Epithelial cell of proximal tubule (primary cell): Measurements from ENCODE around the gene RHOF. TPM values are rescaled to one million over a fixed set of nuclear protein-coding genes. Genes with fewer than 3 reads are reported as not detected.
A peak's percentile ranks its signal among the peaks of the same experiment; 100 is the strongest.

Experiments
- DNase-seq: peaks from one replicate; pipeline ENCODE4 v3.0.0-alpha.2; 2011; ENCODE audit warnings: low read depth
- H3K4me3 ChIP-seq: 2 replicates; pipeline ENCODE4 v1.5.1; 2011; ENCODE audit warnings: low read depth, mild to moderate bottlenecking, low read length
- CTCF ChIP-seq: conservative IDR thresholded peaks from 2 replicates; pipeline ENCODE4 v1.5.1; 2012; ENCODE audit warnings: low read depth, mild to moderate bottlenecking, low read length
- total RNA-seq: library from RNA; depleted of rRNA; stranded (reverse); fragments of >200 nt; gene quantifications from 2 replicates; pipeline ENCODE4 v1.2.3, GENCODE V29; 2015

The RHOF gene
- total RNA-seq, 1 donor from 2014 or later: 180 TPM

GRCh38 chr12:121776190-121777098, 17.0 kb downstream of the RHOF start:
- H3K4me3 ChIP-seq: no peak overlapping the region
- TF ChIP-seq CTCF: peak; percentile 92
- no peak for DNase-seq

- H3K4me3 ChIP-seq: no peak overlapping the region
- no peak for DNase-seq
- TF ChIP-seq CTCF: no peak
Observed at GRCh38 chr12:121775501-121775900, 18.0 kb downstream of the RHOF start.

GRCh38 chr12:121774968-121775474, 18.5 kb downstream of the RHOF start:
- no peak overlapping the region for H3K4me3 ChIP-seq
- TF ChIP-seq CTCF: no peak
- no peak for DNase-seq

- no peak for DNase-seq
- H3K4me3 ChIP-seq: no peak overlapping the region
- peak; percentile 90 for TF ChIP-seq CTCF
Observed at GRCh38 chr12:121773011-121773777, 20.3 kb downstream of the RHOF start.

- TF ChIP-seq CTCF: no peak
- no peak overlapping the region for H3K4me3 ChIP-seq
Observed at GRCh38 chr12:121770813-121771625, 22.5 kb downstream of the RHOF start.

GRCh38 chr12:121770388-121770787, 23.1 kb downstream of the RHOF start:
- no peak for DNase-seq
- no peak for TF ChIP-seq CTCF
- no peak overlapping the region for H3K4me3 ChIP-seq

More at GRCh38 chr12:121770813-121771625, 22.5 kb downstream of the RHOF start:
- no peak for DNase-seq
